Hematopoietic multipotent progenitor cell (in vitro differentiated cells): ENCODE measurements around the gene PRR16. TPM values are rescaled to one million over a fixed set of nuclear protein-coding genes. Genes with fewer than 3 reads are reported as not detected.
A peak's percentile ranks its signal among the peaks of the same experiment; 100 is the strongest.

Experiments used
- DNase-seq, 3 donors: peaks; one replicate each; pipeline ENCODE4 v3.0.0-alpha.2; 2011 to 2015; ENCODE audit warnings: low read depth in 2 of 3, low spot score in 2 of 3
- total RNA-seq: library from RNA; depleted of rRNA; stranded (reverse); fragments of >200 nt; gene quantifications from one replicate; pipeline ENCODE4 v1.2.3, GENCODE V29; 2012

Gene PRR16
- total RNA-seq, 1 donor: 0.81 TPM

GRCh38 chr5:120512068-120512467 is 48.0 kb downstream of the PRR16 start:
- DNase-seq: no peak

GRCh38 chr5:120512791-120513650 is 48.9 kb downstream of the PRR16 start:
- no peak for DNase-seq

- DNase-seq: no peak
Measured at GRCh38 chr5:120516805-120517204, 52.7 kb downstream of the PRR16 start.

GRCh38 chr5:120517607-120518252 is 53.6 kb downstream of the PRR16 start:
- no peak for DNase-seq

- no peak for DNase-seq
Measured at GRCh38 chr5:120518581-120518980, 54.5 kb downstream of the PRR16 start.

- no peak for DNase-seq
Measured at GRCh38 chr5:120527251-120527650, 63.2 kb downstream of the PRR16 start.

- DNase-seq: no peak
Measured at GRCh38 chr5:120528609-120529008, 64.5 kb downstream of the PRR16 start.

- DNase-seq: no peak
Measured at GRCh38 chr5:120529386-120529785, 65.3 kb downstream of the PRR16 start.

GRCh38 chr5:120531215-120531614 is 67.1 kb downstream of the PRR16 start:
- no peak for DNase-seq

- DNase-seq: peak in 2 of 3 donors; percentile 18 to 40
Measured at GRCh38 chr5:120532835-120533234, 68.7 kb downstream of the PRR16 start.

GRCh38 chr5:120533581-120533980 is 69.5 kb downstream of the PRR16 start:
- no peak for DNase-seq

GRCh38 chr5:120535900-120536299 is 71.8 kb downstream of the PRR16 start:
- DNase-seq: no peak

- no peak for DNase-seq
Measured at GRCh38 chr5:120538149-120538548, 74.0 kb downstream of the PRR16 start.

- DNase-seq: no peak
Measured at GRCh38 chr5:120538644-120539043, 74.5 kb downstream of the PRR16 start.

- DNase-seq: no peak
Measured at GRCh38 chr5:120539471-120539870, 75.4 kb downstream of the PRR16 start.

- no peak for DNase-seq
Measured at GRCh38 chr5:120540097-120540496, 76.0 kb downstream of the PRR16 start.

GRCh38 chr5:120544043-120544442 is 79.9 kb downstream of the PRR16 start:
- no peak for DNase-seq

GRCh38 chr5:120545007-120545406 is 80.9 kb downstream of the PRR16 start:
- no peak for DNase-seq

- DNase-seq: no peak
Measured at GRCh38 chr5:120545951-120546350, 81.9 kb downstream of the PRR16 start.

GRCh38 chr5:120546922-120547321 is 82.8 kb downstream of the PRR16 start:
- DNase-seq: no peak

GRCh38 chr5:120550358-120550757 is 86.3 kb downstream of the PRR16 start:
- DNase-seq: no peak

- DNase-seq: no peak
Measured at GRCh38 chr5:120552638-120553037, 88.5 kb downstream of the PRR16 start.
